Subcutaneous abdominal adipose tissue (tissue), 5 donors: Measurements from ENCODE around the gene PTK6.

ENCODE experiments used
- H3K27ac ChIP-seq: one replicate; pipeline ENCODE4 v1.7.0; 2013; ENCODE audit warnings: low read depth, mild to moderate bottlenecking, inconsistent platforms, low read length, moderate library complexity
- H3K27me3 ChIP-seq, 5 donors: one replicate each; pipeline ENCODE4 v1.7.0; 2013; ENCODE audit warnings: low read length in 5 of 5, inconsistent platforms in 1 of 5; ENCODE audit not compliant: control insufficient read depth in 5 of 5, insufficient read depth in 4 of 5
- H3K36me3 ChIP-seq, 5 donors: one replicate each; pipeline ENCODE4 v1.7.0; 2013; ENCODE audit warnings: low read length in 5 of 5; ENCODE audit not compliant: control insufficient read depth in 5 of 5, insufficient read depth in 5 of 5
- H3K4me1 ChIP-seq, 5 donors: one replicate each; pipeline ENCODE4 v1.7.0; 2013; ENCODE audit warnings: low read length in 5 of 5, mild to moderate bottlenecking in 3 of 5, moderate library complexity in 1 of 5; ENCODE audit not compliant: control insufficient read depth in 5 of 5, insufficient read depth in 5 of 5
- H3K4me3 ChIP-seq, 5 donors: one replicate each; pipeline ENCODE4 v1.7.0; 2013; ENCODE audit warnings: low read length in 5 of 5, low read depth in 1 of 5
- H3K9ac ChIP-seq, 5 donors: one replicate each; pipeline ENCODE4 v1.7.0; 2013; ENCODE audit warnings: low read length in 5 of 5, mild to moderate bottlenecking in 4 of 5, moderate library complexity in 3 of 5
- H3K9me3 ChIP-seq, 5 donors: one replicate each; pipeline ENCODE4 v1.7.0; 2013; ENCODE audit warnings: low read length in 5 of 5; ENCODE audit not compliant: control insufficient read depth in 5 of 5
- donor health status: healthy.
- donor health status: healthy.
- donor health status: healthy.
- donor health status: healthy.
- donor health status: healthy.

The PTK6 gene

GRCh38 chr20:63494084-63494419 lies 43.1 kb downstream of the PTK6 start:
- no peaks in the 10 kb centered on the region for H3K36me3 ChIP-seq
- no peak overlapping the region for H3K9ac ChIP-seq
- H3K4me3 ChIP-seq: no peak overlapping the region
- H3K9me3 ChIP-seq: peaks cover 0 to 6% (median 0%) of the 10 kb centered on the region in 5 donors
- H3K27ac ChIP-seq: no peak overlapping the region
- H3K27me3 ChIP-seq: peaks cover 10 to 56% (median 39%) of the 10 kb centered on the region in 5 donors
- peaks cover 0 to 12% (median 8%) of the 10 kb centered on the region in 5 donors for H3K4me1 ChIP-seq

DNA sequence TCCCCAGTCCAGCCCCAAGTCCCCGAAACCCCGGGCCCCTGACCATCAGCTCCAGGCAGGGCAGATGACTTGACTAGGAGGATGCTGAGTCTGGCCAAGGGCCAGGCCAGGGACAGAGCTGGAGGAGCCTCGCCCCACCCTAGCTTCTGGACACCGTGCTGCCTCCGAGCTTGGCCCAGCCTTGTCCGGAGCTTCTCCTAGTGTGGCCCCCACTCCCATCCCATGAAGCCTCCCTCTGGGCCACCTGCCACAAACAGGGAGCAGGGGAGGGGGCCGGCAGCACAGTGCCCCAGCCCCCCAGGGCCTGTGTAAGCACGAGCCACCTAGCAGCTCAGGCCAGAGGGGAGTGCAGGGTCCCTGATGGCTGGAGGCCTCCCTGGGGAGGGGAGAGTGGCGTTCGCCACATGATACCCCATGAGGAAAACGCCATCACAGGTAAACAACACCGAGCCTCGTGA lies 43.6 kb downstream of the PTK6 start:
- Histone ChIP-seq H3K9me3 (peaks cover 0 to 6% (median 0%) of the 10 kb centered on the region in 5 donors), H3K4me1 (peaks cover 0 to 12% (median 8%) of the 10 kb centered on the region in 5 donors), H3K27me3 (peaks cover 14 to 60% (median 44%) of the 10 kb centered on the region in 5 donors), H3K9ac (no peak overlapping the region), H3K36me3 (no peaks in the 10 kb centered on the region), H3K4me3 (no peak overlapping the region), H3K27ac (no peak overlapping the region)

DNA sequence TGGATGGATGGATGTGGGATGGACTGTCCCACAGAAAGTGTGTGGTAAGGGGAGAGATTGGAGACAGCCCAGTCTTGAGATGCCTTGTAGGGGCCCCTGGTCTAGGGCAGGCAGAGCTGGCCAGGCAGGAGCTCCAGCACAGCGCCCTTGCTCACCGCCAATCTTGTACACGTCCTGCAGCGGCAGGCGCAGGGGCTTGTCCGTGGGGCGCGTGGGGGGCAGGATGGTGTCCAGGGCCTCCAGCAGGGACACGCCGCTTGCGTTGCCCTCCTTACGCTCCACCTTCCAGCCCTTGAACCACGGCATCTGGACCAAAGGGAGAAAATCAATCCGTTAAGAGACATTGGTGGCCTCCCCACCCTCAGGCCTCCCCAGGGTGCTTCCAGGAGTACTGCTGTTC lies 44.2 kb downstream of the PTK6 start:
- peaks cover 0 to 8% (median 7%) of the 10 kb centered on the region in 5 donors for H3K4me1 ChIP-seq
- H3K9me3 ChIP-seq: peaks cover 0 to 6% (median 0%) of the 10 kb centered on the region in 5 donors
- peaks cover 15 to 56% (median 43%) of the 10 kb centered on the region in 5 donors for H3K27me3 ChIP-seq
- H3K36me3 ChIP-seq: no peaks in the 10 kb centered on the region
- H3K4me3 ChIP-seq: no peak overlapping the region
- H3K27ac ChIP-seq: no peak overlapping the region
- H3K9ac ChIP-seq: no peak overlapping the region

GRCh38 chr20:63492518-63492917 lies 44.7 kb downstream of the PTK6 start:
- H3K4me1 ChIP-seq: peaks cover 0 to 8% (median 6%) of the 10 kb centered on the region in 5 donors
- H3K27me3 ChIP-seq: peaks cover 15 to 56% (median 41%) of the 10 kb centered on the region in 5 donors
- H3K36me3 ChIP-seq: no peaks in the 10 kb centered on the region
- no peak overlapping the region for H3K9ac ChIP-seq
- no peak overlapping the region for H3K27ac ChIP-seq
- peaks cover 0 to 6% (median 0%) of the 10 kb centered on the region in 5 donors for H3K9me3 ChIP-seq
- no peak overlapping the region for H3K4me3 ChIP-seq

- peaks cover 0 to 6% (median 0%) of the 10 kb centered on the region in 5 donors for H3K9me3 ChIP-seq
- H3K4me3 ChIP-seq: no peak overlapping the region
- H3K4me1 ChIP-seq: peaks cover 0 to 8% (median 6%) of the 10 kb centered on the region in 5 donors
- no peak overlapping the region for H3K9ac ChIP-seq
- H3K27me3 ChIP-seq: peaks cover 13 to 53% (median 38%) of the 10 kb centered on the region in 5 donors
- H3K27ac ChIP-seq: no peak overlapping the region
- no peaks in the 10 kb centered on the region for H3K36me3 ChIP-seq
Observed at GRCh38 chr20:63491635-63492230, 45.4 kb downstream of the PTK6 start.

DNA sequence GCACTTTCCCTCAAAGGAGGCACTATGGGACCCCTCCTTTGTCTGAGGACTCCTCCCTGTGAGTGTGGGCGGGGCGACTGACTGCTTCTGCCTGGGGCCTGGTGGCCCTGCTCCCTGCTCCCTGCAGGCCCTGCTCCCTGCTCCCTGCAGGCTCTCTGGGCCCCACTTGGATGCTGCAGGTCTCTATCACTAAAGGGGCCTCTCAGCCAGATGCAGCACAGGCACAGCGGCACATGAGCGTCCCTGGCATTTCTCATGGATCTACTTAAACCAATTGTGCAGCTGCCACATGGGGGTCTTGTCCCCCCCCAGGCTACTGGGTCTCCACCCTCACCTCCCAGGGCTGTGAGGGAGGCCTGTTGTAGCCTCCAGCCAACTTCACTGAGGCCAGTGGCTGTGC lies 46.1 kb downstream of the PTK6 start:
- Histone ChIP-seq H3K9me3 (peaks cover 0 to 6% (median 5%) of the 10 kb centered on the region in 5 donors), H3K9ac (no peak overlapping the region), H3K27ac (no peak overlapping the region), H3K36me3 (no peaks in the 10 kb centered on the region), H3K4me1 (peaks cover 0 to 3% (median 0%) of the 10 kb centered on the region in 5 donors), H3K4me3 (no peak overlapping the region), H3K27me3 (peaks cover 17 to 47% (median 38%) of the 10 kb centered on the region in 5 donors)

- no peak overlapping the region for H3K4me3 ChIP-seq
- H3K36me3 ChIP-seq: no peaks in the 10 kb centered on the region
- H3K9me3 ChIP-seq: peaks cover 0 to 9% (median 6%) of the 10 kb centered on the region in 5 donors
- H3K27me3 ChIP-seq: peaks cover 22 to 49% (median 37%) of the 10 kb centered on the region in 5 donors
- H3K4me1 ChIP-seq: no peaks in the 10 kb centered on the region
- H3K9ac ChIP-seq: no peak overlapping the region
- H3K27ac ChIP-seq: no peak overlapping the region
Observed at GRCh38 chr20:63490416-63490815, 46.8 kb downstream of the PTK6 start.

DNA sequence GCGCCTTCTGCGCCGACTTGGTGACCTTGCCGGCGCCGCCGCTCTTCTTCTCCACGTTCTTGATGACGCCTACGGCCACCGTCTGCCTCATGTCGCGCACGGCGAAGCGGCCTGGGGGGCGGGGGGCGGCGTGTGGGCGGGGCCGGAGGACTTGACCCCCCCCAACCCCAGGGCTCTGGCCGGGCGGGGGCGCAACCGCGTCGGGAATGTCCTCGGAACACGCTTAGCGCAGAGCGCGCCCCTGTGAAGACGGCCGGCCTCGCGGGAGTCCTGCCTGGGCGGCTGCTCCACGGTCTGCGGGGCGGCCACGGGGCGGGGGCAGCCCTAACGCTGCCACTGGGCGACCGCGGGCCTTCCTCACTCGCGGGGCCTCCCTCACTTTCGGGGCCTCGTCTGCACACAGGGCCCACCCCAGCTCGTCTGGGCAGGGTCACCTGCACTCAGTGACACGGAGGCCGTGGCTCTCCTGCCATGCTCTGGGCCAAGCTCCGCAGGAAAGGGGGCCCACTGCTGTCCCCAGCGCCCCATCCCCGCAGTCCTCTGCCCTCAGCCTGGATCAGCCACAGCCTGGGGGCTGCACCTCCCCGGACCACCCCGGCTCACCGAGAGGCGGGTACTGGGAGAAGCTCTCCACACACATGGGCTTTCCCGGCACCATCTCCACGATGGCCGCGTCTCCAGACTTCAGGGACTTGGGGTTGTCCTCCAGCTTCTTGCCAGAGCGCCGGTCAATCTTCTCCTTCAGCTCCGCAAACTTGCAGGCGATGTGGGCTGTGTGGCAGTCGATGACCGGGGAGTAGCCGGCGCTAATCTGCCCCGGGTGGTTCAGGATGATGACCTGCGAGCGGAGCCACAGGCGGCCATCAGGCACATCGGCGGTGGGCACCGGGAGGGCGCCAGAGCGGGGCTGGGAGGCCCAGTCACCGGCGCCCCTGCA lies 48.6 kb downstream of the PTK6 start:
- Histone ChIP-seq H3K4me3 (no peak overlapping the region), H3K9ac (no peak overlapping the region), H3K4me1 (no peaks in the 10 kb centered on the region), H3K36me3 (no peaks in the 10 kb centered on the region), H3K27ac (no peak overlapping the region), H3K27me3 (peaks cover 33 to 51% (median 43%) of the 10 kb centered on the region in 5 donors), H3K9me3 (peaks cover 0 to 9% (median 6%) of the 10 kb centered on the region in 5 donors)

GRCh38 chr20:63487781-63488241 lies 49.4 kb downstream of the PTK6 start:
- no peak overlapping the region for H3K9ac ChIP-seq

More at GRCh38 chr20:63487781-63488241, 49.4 kb downstream of the PTK6 start:
- Histone ChIP-seq H3K27me3 (peaks cover 39 to 55% (median 43%) of the 10 kb centered on the region in 5 donors), H3K4me3 (no peak overlapping the region), H3K9me3 (peaks cover 0 to 9% (median 6%) of the 10 kb centered on the region in 5 donors), H3K27ac (no peak overlapping the region), H3K4me1 (peaks cover 0 to 6% (median 0%) of the 10 kb centered on the region in 5 donors), H3K36me3 (no peaks in the 10 kb centered on the region)
